HG02678 (cell line): ENCODE data around the gene SLC43A1.

Experiments
- ATAC-seq: cut with Tn5 transposase; IDR thresholded peaks from one replicate; pipeline ENCODE4 v1.9.1; 2021; ENCODE audit warnings: mild to moderate bottlenecking, moderate library complexity; ENCODE audit not compliant: unreplicated experiment

The SLC43A1 gene

DNA sequence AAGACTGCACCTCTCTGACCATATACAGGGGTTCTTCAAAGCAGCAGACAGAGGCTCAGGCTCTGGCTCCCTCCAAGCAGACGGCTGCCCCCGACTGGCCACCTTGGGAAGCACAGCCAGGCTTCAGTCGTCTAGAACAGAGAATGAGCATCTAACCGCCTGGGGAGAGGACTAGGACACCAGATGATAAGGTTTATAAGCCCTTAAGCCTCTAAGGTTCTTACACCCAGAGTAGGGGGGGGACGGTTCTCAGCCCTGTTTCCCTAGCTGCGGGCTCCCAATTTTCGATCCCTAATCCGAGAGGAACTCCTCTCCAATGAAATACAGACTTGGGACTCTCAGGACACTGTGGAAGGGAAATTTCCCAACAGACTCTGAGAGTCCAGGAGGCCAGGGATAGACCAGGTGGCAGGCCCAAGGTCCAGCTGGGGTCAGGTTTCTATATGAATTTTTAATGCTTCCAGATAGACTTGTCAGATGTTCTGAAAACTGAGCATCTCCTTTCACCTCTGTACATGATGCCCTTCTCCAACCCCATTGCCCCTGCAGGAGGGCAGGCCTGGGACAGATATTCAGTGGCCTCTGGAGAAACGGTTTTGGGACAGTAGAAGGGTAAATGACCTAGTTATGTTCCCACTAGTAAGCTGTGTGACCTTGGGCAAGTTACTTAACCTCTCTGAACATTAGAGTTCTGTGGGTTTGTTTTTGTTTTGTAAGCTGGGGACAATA, 34.9 kb downstream of the SLC43A1 start:
- peak; percentile 39 for ATAC-seq

DNA sequence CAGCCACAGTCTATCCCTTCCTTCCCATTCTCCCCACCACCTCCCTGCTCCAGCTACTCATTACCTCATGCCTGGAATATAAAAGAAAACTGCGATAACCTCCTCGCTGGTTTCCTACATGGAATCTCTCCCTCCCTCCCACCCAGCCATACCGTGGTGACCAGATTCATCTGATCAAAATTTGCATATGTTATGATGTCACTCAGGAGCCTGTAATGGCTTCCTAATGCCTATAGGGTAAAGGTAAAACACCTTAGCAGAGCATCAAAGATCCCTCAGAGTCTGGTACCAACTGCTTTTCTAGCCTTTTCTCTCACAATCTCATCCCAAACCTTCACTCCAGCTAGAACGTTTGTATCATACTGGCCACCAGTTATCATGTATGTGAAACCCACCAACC, 35.6 kb downstream of the SLC43A1 start:
- ATAC-seq: no peak

DNA sequence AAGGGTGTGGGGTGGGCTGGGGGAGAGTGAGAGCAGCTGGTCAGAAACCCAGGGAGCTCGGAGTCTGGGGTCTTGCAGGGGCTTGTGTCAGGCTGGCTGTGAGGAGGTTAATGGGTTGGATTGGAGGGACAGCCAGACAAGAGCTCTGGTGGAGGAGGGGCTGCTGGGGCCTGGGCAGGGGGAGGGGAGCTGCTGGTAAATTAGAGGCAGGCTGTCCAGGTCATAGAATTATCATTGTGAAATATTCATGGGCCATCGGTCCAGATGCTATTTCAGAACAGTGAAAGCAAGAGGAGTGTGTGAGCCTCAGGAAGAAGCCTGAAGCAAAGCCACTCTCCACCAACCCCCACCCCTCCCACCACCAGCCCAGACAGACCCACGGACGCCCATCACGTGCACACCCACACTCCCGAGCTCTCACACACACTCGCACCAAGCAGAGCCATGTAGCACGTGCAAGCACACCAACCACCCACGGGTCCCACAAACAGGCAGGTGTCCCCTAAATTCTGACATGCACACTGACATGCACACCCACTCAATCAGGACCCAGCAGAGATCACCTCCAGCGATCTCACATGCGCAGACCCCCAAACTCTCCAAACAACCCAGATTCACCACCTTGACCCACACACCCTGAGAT, 36.4 kb downstream of the SLC43A1 start:
- ATAC-seq: no peak

DNA sequence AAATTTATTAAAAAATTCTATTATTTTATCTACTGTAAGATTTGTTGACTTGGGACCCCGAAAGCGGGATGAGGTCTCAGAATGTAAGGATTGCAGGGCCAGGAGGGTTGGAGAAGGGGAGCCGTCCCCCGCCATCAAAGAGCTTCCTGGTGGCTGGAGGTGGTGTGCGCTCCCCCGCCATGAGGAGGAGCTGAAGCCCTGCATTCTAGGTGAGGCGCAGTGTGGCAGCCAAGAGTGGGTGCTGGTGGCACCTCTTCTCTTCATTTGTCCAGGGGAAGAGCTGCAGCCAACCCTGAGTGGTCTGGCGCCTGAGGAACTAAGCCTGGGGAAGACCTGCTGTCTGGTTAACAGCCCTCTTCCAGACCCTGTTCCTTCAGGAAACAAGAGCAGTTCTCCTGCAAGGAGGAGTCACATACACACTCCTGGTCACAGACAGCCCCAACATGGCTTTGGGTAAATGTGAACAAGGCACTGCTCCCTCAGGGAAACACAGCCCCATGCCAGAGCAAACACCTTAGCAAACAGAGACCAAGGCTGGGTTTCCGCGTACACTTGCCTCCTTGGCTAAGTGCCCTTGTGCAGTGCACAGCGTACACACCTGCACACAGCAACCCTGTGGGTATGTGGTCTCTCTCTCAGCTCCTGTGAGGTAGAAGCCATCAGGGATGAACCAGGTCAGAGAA, 37.9 kb downstream of the SLC43A1 start:
- no peak for ATAC-seq

DNA sequence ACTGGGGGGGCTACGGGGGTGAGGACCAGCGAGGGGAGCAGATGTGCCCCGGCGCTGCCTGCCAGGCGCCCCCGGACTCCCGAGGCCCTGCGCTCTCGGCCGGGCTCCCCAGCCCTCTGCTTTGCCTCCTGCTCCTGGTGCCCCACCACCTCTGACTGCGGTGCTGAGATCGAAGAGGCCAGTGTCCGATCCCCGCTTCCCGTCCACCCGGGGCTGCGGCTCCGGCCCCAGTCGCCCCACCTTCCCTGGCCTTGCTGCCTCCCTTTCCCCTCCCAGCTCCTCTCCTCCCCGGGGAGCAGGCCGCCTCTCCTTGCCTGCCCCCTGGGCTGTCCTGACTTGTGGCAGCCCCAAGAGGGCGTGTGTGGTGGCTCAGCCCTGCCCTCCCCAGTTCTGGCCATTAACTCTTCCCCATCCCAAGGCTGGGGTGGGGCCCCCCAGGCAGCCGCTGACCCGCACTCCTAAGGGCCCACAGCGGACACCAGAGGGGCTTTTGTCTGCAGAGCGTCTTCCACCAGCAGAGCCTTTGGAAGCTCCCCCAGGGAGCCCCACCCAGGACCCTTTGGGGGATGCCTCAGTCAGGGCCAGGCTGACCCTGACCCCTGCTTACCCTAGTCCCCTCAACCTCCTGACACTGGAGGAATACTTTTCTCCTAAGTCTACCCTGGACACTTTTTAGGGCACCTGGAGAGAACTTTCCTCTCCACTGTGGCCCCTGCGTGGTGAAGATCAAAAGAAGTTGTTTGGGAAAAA, 38.6 kb downstream of the SLC43A1 start:
- ATAC-seq: peak; percentile 53

DNA sequence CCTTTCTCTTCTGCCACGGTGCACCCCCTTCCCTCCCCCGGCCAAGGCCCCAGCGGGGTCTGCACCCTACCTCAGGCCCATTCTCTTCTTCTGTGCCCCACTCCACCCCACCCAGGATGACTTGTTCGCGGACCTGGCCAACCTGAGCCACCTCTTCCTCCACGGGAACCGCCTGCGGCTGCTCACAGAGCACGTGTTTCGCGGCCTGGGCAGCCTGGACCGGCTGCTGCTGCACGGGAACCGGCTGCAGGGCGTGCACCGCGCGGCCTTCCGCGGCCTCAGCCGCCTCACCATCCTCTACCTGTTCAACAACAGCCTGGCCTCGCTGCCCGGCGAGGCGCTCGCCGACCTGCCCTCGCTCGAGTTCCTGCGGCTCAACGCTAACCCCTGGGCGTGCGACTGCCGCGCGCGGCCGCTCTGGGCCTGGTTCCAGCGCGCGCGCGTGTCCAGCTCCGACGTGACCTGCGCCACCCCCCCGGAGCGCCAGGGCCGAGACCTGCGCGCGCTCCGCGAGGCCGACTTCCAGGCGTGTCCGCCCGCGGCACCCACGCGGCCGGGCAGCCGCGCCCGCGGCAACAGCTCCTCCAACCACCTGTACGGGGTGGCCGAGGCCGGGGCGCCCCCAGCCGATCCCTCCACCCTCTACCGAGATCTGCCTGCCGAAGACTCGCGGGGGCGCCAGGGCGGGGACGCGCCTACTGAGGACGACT, 39.3 kb downstream of the SLC43A1 start:
- peak; percentile 33 for ATAC-seq

DNA sequence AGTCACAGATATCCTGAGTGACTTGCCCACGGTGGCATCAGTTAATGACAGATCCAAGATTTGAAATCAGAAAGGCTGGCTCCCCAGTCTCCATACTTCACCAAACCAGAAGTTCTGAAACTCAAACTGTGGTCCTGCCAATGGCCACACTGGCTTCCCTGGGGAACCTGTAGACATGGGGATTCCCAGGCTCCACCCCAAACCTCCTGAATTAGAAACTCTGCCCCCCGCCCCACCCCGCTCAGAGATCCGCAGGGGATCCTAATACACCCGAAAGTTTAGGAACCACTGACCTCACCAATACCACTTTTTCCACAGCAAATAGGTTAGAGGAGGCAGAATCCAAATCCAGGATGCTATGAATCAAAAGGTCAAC, 39.8 kb downstream of the SLC43A1 start:
- ATAC-seq: no peak

DNA sequence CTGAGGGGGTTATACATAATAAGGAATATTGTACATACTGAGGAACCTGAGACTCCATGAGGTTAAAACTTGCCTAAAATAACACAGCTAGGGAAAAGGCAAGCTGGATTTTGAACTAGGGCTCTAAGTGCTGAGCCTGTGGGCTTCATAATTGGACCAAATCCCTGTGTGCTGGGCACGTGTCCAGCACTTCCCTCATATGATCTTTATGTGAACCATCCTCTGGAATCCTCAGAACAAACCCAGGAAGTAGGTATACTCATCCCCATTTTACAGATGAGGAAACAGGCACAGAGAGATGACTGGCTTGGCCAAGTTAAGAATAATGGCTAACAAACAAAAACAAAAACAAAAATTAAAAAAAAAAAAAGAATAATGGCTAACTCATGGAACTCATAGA, 40.3 kb downstream of the SLC43A1 start:
- ATAC-seq: no peak

DNA sequence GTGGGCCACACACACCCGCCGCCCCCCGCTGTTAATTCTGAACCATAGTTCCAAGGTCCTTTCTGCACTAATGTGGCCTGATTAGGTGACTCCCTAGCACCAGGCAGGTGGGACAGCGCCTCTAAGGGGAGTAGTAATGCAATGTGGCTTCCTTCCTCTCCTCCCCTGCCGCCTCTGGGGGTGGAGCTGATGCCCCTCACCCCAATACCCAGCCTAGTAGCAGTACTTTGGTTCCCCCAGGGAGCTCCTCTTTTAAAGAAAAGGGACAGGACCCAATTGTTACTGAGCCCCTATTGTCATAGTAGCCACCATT, 40.7 kb downstream of the SLC43A1 start:
- no peak for ATAC-seq

DNA sequence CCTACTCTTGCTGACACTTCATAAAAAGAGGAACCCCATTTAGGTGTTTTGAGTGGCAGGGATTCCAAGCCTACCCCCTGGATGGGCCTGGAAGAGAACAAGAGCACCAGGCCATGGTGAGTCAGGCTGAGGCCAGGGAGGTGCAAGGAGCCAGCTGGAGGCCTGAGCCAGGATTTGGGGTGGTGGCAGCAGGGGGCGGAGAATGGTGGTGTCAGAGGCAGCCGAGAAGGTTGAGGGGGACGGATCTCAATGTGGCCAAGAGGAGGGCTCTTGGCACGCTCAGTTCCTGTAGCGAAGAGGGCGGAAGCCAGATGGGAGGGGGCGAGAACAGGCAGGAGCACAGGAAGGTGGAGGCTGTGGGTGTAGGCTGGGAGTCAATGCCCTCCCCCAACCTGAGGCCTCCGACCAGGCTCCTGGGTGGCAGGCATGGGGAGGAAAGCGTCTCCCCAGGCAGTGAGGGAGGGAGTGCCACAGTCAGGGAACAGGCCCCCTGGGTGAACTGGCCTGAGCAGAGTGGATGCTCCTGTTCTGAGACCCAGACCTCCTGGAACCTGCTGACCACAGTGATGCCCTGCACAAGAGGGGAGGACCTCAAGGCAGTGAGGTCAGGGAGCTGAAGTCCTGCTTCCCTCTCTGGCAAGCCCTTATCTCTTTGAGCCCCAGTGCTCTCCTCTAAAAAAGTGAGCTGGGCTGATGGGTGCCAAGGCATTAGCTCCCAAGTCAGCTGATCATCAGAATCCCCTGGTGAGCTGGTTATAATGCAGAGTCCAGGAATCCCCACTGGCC, 41.3 kb downstream of the SLC43A1 start:
- peak; percentile 48 for ATAC-seq

DNA sequence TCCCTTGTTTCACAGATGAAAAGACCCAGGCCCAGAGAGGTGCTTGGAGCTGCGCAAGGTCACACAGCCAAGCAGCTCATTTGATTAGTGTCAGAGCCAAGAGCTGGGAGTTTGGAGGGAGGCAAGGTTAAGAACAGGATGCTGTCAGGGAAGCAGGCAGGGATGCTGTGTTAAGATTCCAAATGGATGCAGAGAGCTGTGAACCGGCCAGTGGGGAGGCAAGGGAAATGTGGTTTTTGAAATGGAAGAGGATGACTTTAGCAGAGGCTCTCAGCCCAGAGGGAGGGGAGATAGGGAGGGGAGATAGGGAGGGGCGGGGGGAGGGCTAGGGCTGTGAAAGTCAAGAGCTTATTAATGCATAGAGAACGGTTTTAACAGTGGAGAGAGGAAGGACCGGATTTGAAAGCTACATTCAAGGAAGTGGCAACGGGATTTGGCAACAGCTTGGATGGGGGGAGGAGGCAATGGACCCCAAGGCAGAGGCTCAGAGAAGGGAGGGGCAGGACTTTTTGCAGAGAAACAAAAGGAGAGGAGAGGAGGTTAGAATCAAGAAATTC, 42.1 kb downstream of the SLC43A1 start:
- no peak for ATAC-seq

DNA sequence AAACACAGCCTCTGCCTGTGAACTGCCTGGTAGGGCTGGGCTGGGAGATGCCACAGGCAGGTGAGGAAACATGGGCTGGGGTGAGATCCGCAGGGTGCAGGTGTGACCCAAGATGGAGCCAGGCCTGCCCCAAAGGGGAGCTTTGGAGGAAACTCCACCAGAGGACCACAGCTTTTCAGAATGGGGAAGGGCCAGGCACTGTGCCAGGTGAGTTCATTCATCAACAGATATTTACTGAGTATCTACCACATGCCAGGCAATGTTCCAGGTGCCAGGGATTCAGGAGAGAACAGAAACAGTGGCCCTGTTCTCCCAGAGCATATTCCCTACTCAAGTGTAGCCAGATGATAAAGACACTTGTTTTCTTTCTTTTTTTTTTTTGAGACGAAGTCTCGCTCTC, 44.0 kb downstream of the SLC43A1 start:
- no peak for ATAC-seq

DNA sequence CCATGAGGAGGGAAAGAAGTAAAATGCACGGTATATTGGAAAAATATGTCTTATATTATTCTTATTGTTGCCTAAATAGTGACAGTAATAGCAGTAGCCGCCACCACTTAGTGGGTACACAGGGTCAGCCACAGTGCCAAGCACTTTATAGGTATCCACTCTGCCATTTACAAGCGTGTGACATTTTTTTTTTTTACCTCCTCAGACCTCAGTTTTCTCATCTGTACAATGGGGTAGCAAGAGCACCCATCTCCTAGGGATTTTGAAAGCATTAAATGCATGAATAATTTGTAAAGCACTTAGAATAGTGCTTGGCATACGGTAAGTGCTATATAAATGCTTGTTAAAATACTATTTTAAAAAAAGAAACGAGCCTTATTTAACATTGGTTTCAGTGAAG, 46.2 kb downstream of the SLC43A1 start:
- ATAC-seq: no peak

DNA sequence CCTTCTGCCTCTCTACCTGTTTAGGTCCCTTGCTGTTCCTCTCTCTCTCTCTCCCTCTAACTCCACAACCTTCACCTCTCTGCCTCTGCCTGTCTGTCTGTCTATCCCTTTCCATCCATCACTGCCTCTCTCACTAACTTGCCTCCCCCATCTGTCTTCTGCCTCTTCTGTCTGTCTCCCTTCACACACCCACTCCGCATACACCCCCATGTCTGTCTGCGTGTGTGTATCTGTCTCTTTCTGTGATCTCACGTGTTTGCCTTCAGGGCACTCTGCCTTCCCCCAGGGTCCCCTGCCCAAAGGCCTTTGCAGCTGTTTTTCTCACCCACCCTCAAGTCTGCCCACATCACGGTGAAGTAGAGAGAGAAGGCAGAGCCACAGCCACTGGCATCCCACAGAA, 47.2 kb downstream of the SLC43A1 start:
- ATAC-seq: no peak

DNA sequence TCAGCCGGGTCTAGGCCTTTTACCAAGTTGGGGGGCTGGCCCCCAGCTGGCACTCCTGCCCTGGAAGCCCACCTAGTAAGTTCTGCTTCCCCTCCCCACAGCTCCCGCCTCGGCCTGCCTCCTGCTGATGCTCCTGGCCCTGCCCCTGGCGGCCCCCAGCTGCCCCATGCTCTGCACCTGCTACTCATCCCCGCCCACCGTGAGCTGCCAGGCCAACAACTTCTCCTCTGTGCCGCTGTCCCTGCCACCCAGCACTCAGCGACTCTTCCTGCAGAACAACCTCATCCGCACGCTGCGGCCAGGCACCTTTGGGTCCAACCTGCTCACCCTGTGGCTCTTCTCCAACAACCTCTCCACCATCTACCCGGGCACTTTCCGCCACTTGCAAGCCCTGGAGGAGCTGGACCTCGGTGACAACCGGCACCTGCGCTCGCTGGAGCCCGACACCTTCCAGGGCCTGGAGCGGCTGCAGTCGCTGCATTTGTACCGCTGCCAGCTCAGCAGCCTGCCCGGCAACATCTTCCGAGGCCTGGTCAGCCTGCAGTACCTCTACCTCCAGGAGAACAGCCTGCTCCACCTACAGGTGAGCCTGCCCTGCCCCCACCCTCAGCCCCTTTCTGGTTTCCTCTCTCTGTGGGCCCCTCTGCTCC, 47.9 kb downstream of the SLC43A1 start:
- no peak for ATAC-seq

DNA sequence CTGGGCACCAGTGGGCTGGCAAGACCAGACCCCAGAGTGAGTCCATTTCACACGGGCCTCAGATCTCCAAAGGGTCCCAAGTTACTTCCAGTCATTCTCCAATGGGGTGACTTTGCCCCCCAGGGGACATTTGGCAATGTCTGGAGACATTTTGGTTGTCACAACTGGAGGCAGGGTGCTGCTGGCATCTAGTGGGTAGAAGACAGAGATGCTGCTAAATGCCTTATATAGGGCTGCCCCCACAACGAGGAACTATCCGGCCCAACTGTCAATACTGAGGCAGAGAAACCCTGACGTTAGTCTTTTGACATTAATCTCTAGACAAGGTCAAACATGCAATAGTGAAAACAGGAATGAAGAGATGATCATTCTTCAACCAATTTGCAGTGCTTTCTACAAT, 48.8 kb downstream of the SLC43A1 start:
- ATAC-seq: no peak

DNA sequence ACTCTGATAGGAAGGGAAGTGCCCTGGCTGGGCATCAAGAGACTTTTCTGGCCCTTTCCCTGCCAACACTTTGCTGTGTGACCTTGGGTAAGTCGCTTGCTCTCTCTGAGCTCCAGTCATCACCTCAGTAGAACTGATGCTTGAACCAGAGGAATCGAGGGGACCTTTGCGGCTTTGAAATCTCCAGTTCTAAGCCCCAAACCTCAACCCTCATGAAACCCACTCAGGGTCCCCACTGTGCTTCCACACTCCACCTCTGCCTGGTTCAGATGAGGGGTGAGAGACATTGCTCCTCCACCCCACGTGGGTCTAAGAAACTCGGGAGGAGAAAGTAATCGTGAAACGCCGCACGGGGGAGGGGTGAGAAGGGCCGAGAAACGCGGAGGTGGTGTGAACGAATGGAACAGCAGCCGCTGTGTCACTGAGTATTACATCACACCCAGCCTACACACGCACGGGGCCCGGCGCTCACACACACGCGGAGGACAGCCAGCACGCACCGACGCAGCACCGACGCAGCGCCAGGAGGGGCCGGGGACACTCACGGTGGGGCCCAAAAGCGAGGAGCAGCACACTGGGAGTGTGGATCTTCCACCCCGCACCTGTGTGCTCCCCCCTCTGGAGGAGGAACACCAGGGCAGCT, 50.8 kb downstream of the SLC43A1 start:
- ATAC-seq: no peak

DNA sequence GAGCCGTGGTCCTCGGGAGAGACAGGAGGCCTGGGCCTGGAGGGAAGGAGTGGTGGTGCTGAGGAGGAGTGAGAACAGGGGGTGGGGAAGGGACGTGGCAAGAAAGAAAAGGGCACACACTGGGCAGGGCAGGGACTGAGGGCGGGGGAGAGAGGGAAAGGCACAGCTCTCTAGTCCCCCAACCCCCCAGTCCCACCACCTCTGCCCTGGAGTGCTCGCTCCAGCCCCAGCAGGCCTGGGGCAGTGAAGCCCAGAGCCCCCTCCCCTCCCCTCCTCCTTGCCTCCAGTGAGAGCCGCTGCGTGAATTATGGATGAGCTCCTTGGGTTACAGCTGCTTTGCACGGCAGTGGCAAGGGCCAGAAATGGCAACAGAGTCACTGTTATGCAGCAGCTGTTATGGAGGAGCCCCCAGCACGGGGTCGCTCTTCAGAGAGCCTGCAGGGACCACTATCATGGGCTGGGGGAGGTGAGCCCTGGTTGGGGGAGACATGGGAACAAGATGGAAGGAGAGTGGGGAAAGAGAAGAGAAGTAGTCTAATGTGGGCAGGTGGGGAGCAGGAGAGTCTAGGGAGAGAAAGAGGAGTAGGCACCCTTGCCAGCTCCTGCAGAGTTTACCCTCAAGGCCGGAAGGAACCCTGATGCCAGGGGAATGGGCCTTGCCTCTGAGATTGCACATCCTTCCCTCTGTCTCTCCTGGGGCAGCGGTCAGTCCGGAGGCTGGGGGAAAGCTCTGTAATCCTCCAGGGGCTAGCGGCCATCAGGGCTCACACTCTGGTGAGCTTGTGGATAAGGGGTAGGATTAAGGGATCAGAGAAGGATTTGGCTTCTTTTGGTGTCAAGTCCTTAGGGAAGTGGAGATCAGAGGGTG, 51.6 kb downstream of the SLC43A1 start:
- ATAC-seq: no peak
